H1 (cell line): ENCODE data around the gene TNS3. TPM values are rescaled to one million over a fixed set of nuclear protein-coding genes. Genes with fewer than 3 reads are reported as not detected.

Source experiments
- CTCF ChIA-PET: fragments of 300-600 bp; sonication (Branson Sonifier 250); formaldehyde crosslinking; loops from one replicate; lab custom pipeline; 2021; ENCODE audit not compliant: partially characterized antibody; lab: Charles Lee
- POLR2A ChIA-PET: fragments of 300-600 bp; sonication (Branson Sonifier 250); formaldehyde crosslinking; loops from one replicate; lab custom pipeline; 2021; ENCODE audit warnings: inconsistent platforms; ENCODE audit not compliant: partially characterized antibody; lab: Charles Lee
- DNase-seq, 2 experiments: peaks; one replicate each; pipeline versions ENCODE4 v3.0.0 to v3.0.0-alpha.2; 2010 to 2022; ENCODE audit warnings: low spot score in 2 of 2, low read depth in 1 of 2, mixed read lengths in 1 of 2
- FAIRE-seq: peaks from 2 replicates; lab custom pipeline; 2011; peaks lifted over from hg19 to GRCh38; lab: Jason Lieb, UNC
- H2AFZ ChIP-seq: 2 replicates; pipeline ENCODE4 v1.8.1; 2012; ENCODE audit warnings: low read length, inconsistent platforms
- H2AK5ac ChIP-seq: 2 replicates; pipeline ENCODE4 v1.6.1; 2013; ENCODE audit warnings: low read depth, low read length
- H2BK120ac ChIP-seq: replicated peaks from 2 replicates; pipeline ENCODE3; 2013; ENCODE audit warnings: low read depth, low read length, inconsistent platforms
- H2BK12ac ChIP-seq: 2 replicates; pipeline ENCODE4 v1.6.1; 2013; ENCODE audit warnings: low read depth, low read length
- H2BK15ac ChIP-seq: 2 replicates; pipeline ENCODE4 v1.6.1; 2013; ENCODE audit warnings: low read length
- H2BK20ac ChIP-seq: 2 replicates; pipeline ENCODE4 v1.6.1; 2013; ENCODE audit warnings: low read length
- H2BK5ac ChIP-seq: 2 replicates; pipeline ENCODE4 v1.6.1; 2013; ENCODE audit warnings: low read depth, low read length
- H3K14ac ChIP-seq: 2 replicates; pipeline ENCODE4 v1.6.1; 2013; ENCODE audit warnings: inconsistent platforms; ENCODE audit not compliant: insufficient read length
- H3K18ac ChIP-seq: 2 replicates; pipeline ENCODE4 v1.6.1; 2013; ENCODE audit warnings: low read length; ENCODE audit errors: extremely low read depth
- H3K23ac ChIP-seq: 2 replicates; pipeline ENCODE4 v1.6.1; 2013; ENCODE audit warnings: inconsistent platforms; ENCODE audit not compliant: insufficient read length
- H3K23me2 ChIP-seq: 2 replicates; pipeline ENCODE4 v1.6.1; 2013; ENCODE audit warnings: low read depth, low read length
- H3K27ac ChIP-seq: 2 replicates; pipeline ENCODE4 v1.6.1; 2011; ENCODE audit warnings: low read depth, low read length, inconsistent platforms
- H3K27me3 ChIP-seq, 4 experiments: replicated peaks in 1 of 4; 1 replicate in 1 of 4; 2 replicates in 3 of 4; pipeline versions ENCODE4 v1.6.1 to v1.8.1; 2011 to 2013; ENCODE audit warnings: low read length in 3 of 4, mild to moderate bottlenecking in 3 of 4, inconsistent platforms in 2 of 4, mixed read lengths in 2 of 4, moderate library complexity in 1 of 4; ENCODE audit not compliant: control insufficient read depth in 3 of 4, insufficient read depth in 3 of 4; ENCODE audit errors: extremely low read depth in 1 of 4
- H3K36me3 ChIP-seq, 4 experiments: 2 replicates each; pipeline versions ENCODE4 v1.6.1 to v1.8.1; 2011 to 2013; ENCODE audit warnings: mild to moderate bottlenecking in 4 of 4, low read length in 3 of 4, moderate library complexity in 2 of 4, control low read depth in 1 of 4, inconsistent platforms in 1 of 4; ENCODE audit not compliant: insufficient read depth in 4 of 4, control insufficient read depth in 2 of 4
- H3K4ac ChIP-seq: replicated peaks from 2 replicates; pipeline ENCODE3; 2013; ENCODE audit warnings: low read length, low read depth, mixed read lengths, inconsistent platforms; ENCODE audit not compliant: insufficient read length
- H3K4me1 ChIP-seq, 4 experiments: replicated peaks in 1 of 4; 1 replicate in 1 of 4; 2 replicates in 3 of 4; pipeline versions ENCODE4 v1.6.1 to v1.8.1; 2011 to 2013; ENCODE audit warnings: low read length in 3 of 4, inconsistent platforms in 2 of 4, mixed read lengths in 1 of 4; ENCODE audit not compliant: insufficient read depth in 4 of 4, control insufficient read depth in 3 of 4
- H3K4me2 ChIP-seq, 2 experiments: 2 replicates each; pipeline versions ENCODE4 v1.6.1 to v1.8.1; 2011 to 2013; ENCODE audit warnings: low read depth in 2 of 2, low read length in 2 of 2, control low read depth in 1 of 2, inconsistent platforms in 1 of 2, mild to moderate bottlenecking in 1 of 2; ENCODE audit not compliant: insufficient read depth in 1 of 2
- H3K4me3 ChIP-seq, 4 experiments: fragments of 200-600, 300-600 bp in 1 of 4; sonication (generic), shearing (Covaris generic), sonication (Bioruptor Twin) in 1 of 4; 2 replicates each; pipeline versions ENCODE4 v1.5.1 to v1.8.1; 2011 to 2016; ENCODE audit warnings: low read length in 4 of 4, low read depth in 3 of 4, control low read depth in 2 of 4, inconsistent platforms in 2 of 4, mild to moderate bottlenecking in 2 of 4, mixed read lengths in 1 of 4, moderate library complexity in 1 of 4; ENCODE audit not compliant: insufficient read depth in 2 of 4; ENCODE audit errors: extremely low read depth in 1 of 4
- H3K56ac ChIP-seq: replicated peaks from 2 replicates; pipeline ENCODE3; 2013; ENCODE audit warnings: low read depth, mild to moderate bottlenecking, mixed read lengths, low read length, inconsistent platforms; ENCODE audit not compliant: insufficient read length
- H3K79me1 ChIP-seq: 2 replicates; pipeline ENCODE4 v1.6.1; 2013; ENCODE audit warnings: low read depth, low read length, control low read depth
- H3K79me2 ChIP-seq, 2 experiments: 2 replicates each; pipeline versions ENCODE4 v1.6.1 to v1.8.1; 2012 to 2013; ENCODE audit warnings: low read length in 2 of 2, mild to moderate bottlenecking in 2 of 2, inconsistent platforms in 1 of 2; ENCODE audit not compliant: insufficient read depth in 2 of 2, control insufficient read depth in 1 of 2
- H3K9ac ChIP-seq, 4 experiments: replicated peaks in 1 of 4; 1 replicate in 1 of 4; 2 replicates in 3 of 4; pipeline versions ENCODE4 v1.6.1 to v1.8.1; 2011 to 2013; ENCODE audit warnings: low read depth in 3 of 4, low read length in 3 of 4, control low read depth in 2 of 4, mild to moderate bottlenecking in 2 of 4, moderate library complexity in 2 of 4, inconsistent platforms in 1 of 4; ENCODE audit errors: extremely low read depth in 1 of 4
- H3K9me3 ChIP-seq, 2 experiments: 2 replicates each; pipeline versions ENCODE4 v1.6.1 to v1.8.1; 2012 to 2013; ENCODE audit warnings: mild to moderate bottlenecking in 2 of 2, moderate library complexity in 2 of 2, control low read depth in 1 of 2, inconsistent platforms in 1 of 2, low read depth in 1 of 2, low read length in 1 of 2, mixed read lengths in 1 of 2; ENCODE audit not compliant: insufficient read depth in 2 of 2
- H4K20me1 ChIP-seq, 2 experiments: replicated peaks in 1 of 2; 2 replicates each; pipeline versions ENCODE3 to v1.8.1; 2011 to 2013; ENCODE audit warnings: inconsistent platforms in 2 of 2, low read length in 2 of 2, mild to moderate bottlenecking in 1 of 2; ENCODE audit not compliant: insufficient read depth in 2 of 2, control insufficient read depth in 1 of 2
- H4K5ac ChIP-seq: 2 replicates; pipeline ENCODE4 v1.6.1; 2013; ENCODE audit warnings: low read length, low read depth, mixed read lengths, inconsistent platforms; ENCODE audit not compliant: insufficient read length
- H4K8ac ChIP-seq: 2 replicates; pipeline ENCODE4 v1.8.0; 2013; ENCODE audit warnings: mild to moderate bottlenecking, moderate library complexity, low read length, inconsistent platforms; ENCODE audit not compliant: insufficient read depth; ENCODE audit errors: extremely low read depth
- H4K91ac ChIP-seq: replicated peaks from 2 replicates; pipeline ENCODE3; 2013; ENCODE audit warnings: low read length, mixed read lengths, inconsistent platforms; ENCODE audit not compliant: insufficient read length
- CREB1 ChIP-seq: IDR thresholded peaks from 2 replicates; pipeline ENCODE4 v1.6.1; 2012; ENCODE audit warnings: inconsistent platforms
- HDAC2 ChIP-seq, 2 experiments: fragments of 300-600 bp in 1 of 2; sonication (generic) in 1 of 2; IDR thresholded peaks; 2 replicates each; pipeline ENCODE4 v1.6.1; 2011 to 2012; ENCODE audit warnings: low read depth in 2 of 2, low read length in 2 of 2, mild to moderate bottlenecking in 2 of 2, moderate library complexity in 2 of 2, borderline replicate concordance in 1 of 2, inconsistent platforms in 1 of 2
- NANOG ChIP-seq: IDR thresholded peaks from 2 replicates; pipeline ENCODE4 v1.6.1; 2011; ENCODE audit warnings: low read length, low read depth, mild to moderate bottlenecking, inconsistent platforms; ENCODE audit not compliant: insufficient read depth, poor library complexity, severe bottlenecking
- POU5F1 ChIP-seq: IDR thresholded peaks from 2 replicates; pipeline ENCODE4 v1.6.1; 2011; ENCODE audit warnings: low read depth, mild to moderate bottlenecking, low read length, moderate library complexity
- RAD21 ChIP-seq, 2 experiments: IDR thresholded peaks in 1 of 2; conservative IDR thresholded peaks in 1 of 2; 2 replicates each; pipeline ENCODE4 v1.6.1; 2011; ENCODE audit warnings: low read depth in 2 of 2, low read length in 2 of 2, improper control_type of control experiment in 1 of 2, inconsistent platforms in 1 of 2, mild to moderate bottlenecking in 1 of 2, moderate library complexity in 1 of 2
- RNF2 ChIP-seq: fragments of 200-900, 300-1000 bp; sonication (generic); IDR thresholded peaks from 2 replicates; pipeline ENCODE4 v1.7.1; 2016; ENCODE audit warnings: borderline replicate concordance, low read depth, mild to moderate bottlenecking, antibody characterized with exemption, low read length; ENCODE audit not compliant: poor library complexity, severe bottlenecking; ENCODE audit errors: missing control alignments
- TBP ChIP-seq: IDR thresholded peaks from 2 replicates; pipeline ENCODE4 v1.6.1; 2011; ENCODE audit warnings: low read depth, low read length, improper control_type of control experiment
- YY1 ChIP-seq: IDR thresholded peaks from 2 replicates; pipeline ENCODE4 v1.6.1; 2011; ENCODE audit warnings: low read depth, mild to moderate bottlenecking, low read length
- WGBS, 2 experiments: shearing (Covaris generic) in 1 of 2; methylation state at CpG; one replicate each; pipeline versions ENCODE4 v1.1.6 to v1.1.7; 2013 to 2015; ENCODE audit warnings: low lambda C conversion rate in 2 of 2, mixed read lengths in 2 of 2, inconsistent platforms in 1 of 2, low coverage in 1 of 2, missing lambda C conversion rate in 1 of 2; ENCODE audit not compliant: insufficient replicate concordance in 2 of 2, insufficient coverage in 1 of 2, insufficient read length in 1 of 2; ENCODE audit errors: extremely low coverage in 1 of 2, missing lambda C conversion rate in 1 of 2; 5-methylcytosine and 5-hydroxymethylcytosine counted together
- polyA plus RNA-seq, 7 experiments: library from polyadenylated mRNA; depleted of rRNA in 3 of 7; stranded (reverse) in 5 of 7; unstranded in 2 of 7; fragments of >200 nt in 5 of 7; fragments of 200-250 nt in 2 of 7; gene quantifications; 1 replicate in 5 of 7; 2 replicates in 1 of 7; 4 replicates in 1 of 7; pipeline versions ENCODE4 v1.2.1 to v1.2.3, GENCODE V29; 2011 to 2013; ENCODE audit warnings: missing spikeins in 2 of 7, mixed read lengths in 2 of 7
- total RNA-seq: library from RNA; stranded (reverse); fragmentation: NEBNext Ultra II Directional; extraction: Animal tissue kit (Norgen Biotek cat#: 25700); gene quantifications from 2 replicates; pipeline ENCODE4 v1.2.1, GENCODE V29; 2021

The TNS3 gene
- total and polyA plus RNA-seq, 2 of the 8 experiments (the other 6 are each of a cell fraction or from before 2014, with no cell fraction given): 11.9 to 24.2 TPM

- peaks cover 25 to 66% of the 10 kb centered on the region in 2 experiments for H4K20me1 ChIP-seq
- no peak overlapping the region for H2BK15ac ChIP-seq
- peaks cover 2% of the 10 kb centered on the region for H3K79me1 ChIP-seq
- no peak overlapping the region for H3K27ac ChIP-seq
- no peak overlapping the region for H3K4ac ChIP-seq
- no peak overlapping the region for H3K56ac ChIP-seq
- H3K18ac ChIP-seq: no peak overlapping the region
- WGBS, 2 experiments: 26% methylated on average over 12 of the region's 12 CpGs; no CpG with 5 or more reads in 1 of the 2 experiments
- H3K23me2 ChIP-seq: peaks cover 2% of the 10 kb centered on the region; the same call in 1 of the 2 replicates
- no peak overlapping the region for H4K5ac ChIP-seq
- H4K8ac ChIP-seq: no peak overlapping the region
- no peak overlapping the region for H2BK5ac ChIP-seq
- no peak overlapping the region for H3K14ac ChIP-seq
- no peak overlapping the region for H2AK5ac ChIP-seq
- no peak overlapping the region for H3K23ac ChIP-seq
- peaks cover 7 to 25% (median 13%) of the 10 kb centered on the region in 4 experiments for H3K4me1 ChIP-seq
- H3K9me3 ChIP-seq: peaks cover 0 to 12% of the 10 kb centered on the region in 2 experiments; a peak in 2 of 4 replicates
- H2BK12ac ChIP-seq: no peak overlapping the region
- no peak overlapping the region for H2AFZ ChIP-seq
- H2BK120ac ChIP-seq: no peak overlapping the region
- DNase-seq (peak in 1 of 2 experiments; percentile 62), FAIRE-seq (peak; percentile 83)
- no peak overlapping the region for H3K9ac ChIP-seq
- H3K27me3 ChIP-seq: peaks cover 14 to 53% (median 41%) of the 10 kb centered on the region in 4 experiments
- no peak overlapping the region for H4K91ac ChIP-seq
- H2BK20ac ChIP-seq: no peak overlapping the region
- peak overlapping the region; percentile 26 to 45; a peak in 3 of 4 replicates for H3K4me2 ChIP-seq
- POLR2A ChIA-PET: interaction anchor here (0.5 to 0.9 kb wide), 3 partner anchors 17 to 63 kb away, joined by 3 to 5 read pairs (median 3); no protein-coding TSS in a partner anchor
- H3K79me2 ChIP-seq: peaks cover 0 to 8% of the 10 kb centered on the region in 2 experiments; a peak in 1 of 4 replicates
- no peaks in the 10 kb centered on the region for H3K36me3 ChIP-seq
- CTCF ChIA-PET: interaction anchor here (0.9 to 2.1 kb wide), 15 partner anchors 8 to 338 kb away, joined by 3 to 9 read pairs (median 4); no protein-coding TSS in a partner anchor
- peak overlapping the region in 1 of 4 experiments; percentile 19; a peak in 2 of 8 replicates for H3K4me3 ChIP-seq
- TF ChIP-seq RAD21 (IDR thresholded peaks at IDR 0.05 in 1 of 2, conservative IDR thresholded peaks at IDR 0.05 in 1 of 2; ENCODE audit: low read depth in 2 of 2, low read length in 2 of 2) (peak in 1 of 2 experiments; percentile 5; a peak in 2 of 4 replicates), RNF2 (no peak), HDAC2 (IDR thresholded peaks at IDR 0.05; ENCODE audit: borderline replicate concordance in 1 of 2, low read depth in 2 of 2, low read length in 2 of 2) (peak; percentile 75 to 93; a peak in 1 of 4 replicates), POU5F1 (peak; percentile 91; the same call in 1 of the 2 replicates), CREB1 (no peak), NANOG (peak; percentile 79), YY1 (peak; percentile 66; the same call in 1 of the 2 replicates), TBP (no peak)
Observed at GRCh38 chr7:47480576-47481538, 101.1 kb downstream of the TNS3 start.
